BJ (cell line): Measurements from ENCODE around the gene SHISA8. TPM values are rescaled to one million over a fixed set of nuclear protein-coding genes. Genes with fewer than 3 reads are reported as not detected.

Experiments
- CTCF ChIA-PET: fragments of 350-600 bp; formaldehyde crosslinking; extraction: SDS; loops from one replicate; lab custom pipeline; 2021; ENCODE audit warnings: antibody characterized with exemption, inconsistent platforms; lab: Yijun Ruan, JAX
- POLR2A ChIA-PET: fragments of 300-600 bp; sonication (Branson Sonifier 250); formaldehyde crosslinking; extraction: SDS; loops from one replicate; lab custom pipeline; 2021; ENCODE audit warnings: antibody characterized with exemption; lab: Charles Lee
- DNase-seq: peaks from one replicate; pipeline ENCODE4 v3.0.0-alpha.2; 2011; ENCODE audit warnings: low read depth
- H3K27me3 ChIP-seq: 2 replicates; pipeline ENCODE4 v1.6.0; 2011; ENCODE audit warnings: low read length; ENCODE audit not compliant: control insufficient read depth, insufficient read depth
- H3K36me3 ChIP-seq: 2 replicates; pipeline ENCODE4 v1.5.1; 2011; ENCODE audit warnings: low read length; ENCODE audit not compliant: control insufficient read depth, insufficient read depth
- H3K4me3 ChIP-seq: 2 replicates; pipeline ENCODE4 v1.5.1; 2011; ENCODE audit warnings: low read depth, mild to moderate bottlenecking, control low read depth, low read length
- polyA plus RNA-seq: library from polyadenylated mRNA; depleted of rRNA; stranded (reverse); fragments of >200 nt; gene quantifications from 2 replicates; pipeline ENCODE4 v1.2.3, GENCODE V29; 2011
- TF ChIP-seq, protein P1 (sequence below): IDR thresholded peaks from 2 replicates; pipeline ENCODE4 v1.5.1; 2011; ENCODE audit warnings: low read depth, mild to moderate bottlenecking, control low read depth, inconsistent platforms, low read length, moderate library complexity; ENCODE audit not compliant: insufficient read depth

SHISA8 gene
- polyA plus RNA-seq, 1 experiment: not detected

DNA sequence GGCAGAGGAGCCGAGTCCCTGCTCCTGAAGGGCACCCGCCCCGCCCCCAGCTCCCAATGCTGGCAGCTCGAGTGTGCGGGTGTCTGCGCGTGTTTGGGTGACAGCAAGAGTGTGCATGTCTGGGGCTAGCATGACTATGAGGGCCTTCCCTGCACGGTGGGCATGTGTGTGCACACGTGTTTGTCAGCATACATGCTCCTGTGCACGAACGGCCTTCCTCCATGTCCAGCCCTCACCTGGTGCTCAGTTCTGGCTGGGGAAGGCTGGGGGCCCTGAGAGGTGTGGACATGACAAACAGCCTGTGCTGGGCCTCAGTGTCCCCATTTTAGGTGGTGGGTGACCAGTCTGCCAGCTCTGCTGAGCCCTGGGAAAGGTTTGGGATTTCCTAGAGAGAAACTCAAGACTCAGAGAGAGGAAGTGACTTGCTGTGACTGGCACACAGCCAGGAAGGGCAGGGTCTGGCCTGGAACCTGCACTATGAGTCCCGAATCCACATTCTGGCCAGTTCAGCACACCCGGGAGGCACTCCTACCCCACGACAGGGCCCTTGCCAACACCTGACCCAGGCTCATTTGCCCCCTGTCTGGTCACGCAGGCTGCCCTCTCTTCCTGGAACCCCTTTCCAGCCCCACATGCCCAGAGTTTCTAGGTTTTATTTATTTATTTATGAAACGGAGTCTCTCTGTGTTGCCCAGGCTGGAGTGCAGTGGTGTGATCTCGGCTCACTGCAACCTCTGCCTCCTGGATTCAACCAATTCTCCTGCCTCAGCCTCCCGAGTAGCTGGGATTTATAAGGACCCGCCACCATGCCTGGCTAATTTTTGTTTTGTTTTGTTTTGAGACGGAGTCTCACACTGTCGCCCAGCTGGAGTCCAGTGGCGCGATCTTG is 3.3 kb upstream of the SHISA8 start:
- Histone ChIP-seq H3K36me3 (no peaks in the 10 kb centered on the region), H3K27me3 (peaks cover 24% of the 10 kb centered on the region), H3K4me3 (no peak overlapping the region)
- ChIA-PET POLR2A (no interaction called here), CTCF (no interaction called here)
- TF ChIP-seq, protein P1, sequence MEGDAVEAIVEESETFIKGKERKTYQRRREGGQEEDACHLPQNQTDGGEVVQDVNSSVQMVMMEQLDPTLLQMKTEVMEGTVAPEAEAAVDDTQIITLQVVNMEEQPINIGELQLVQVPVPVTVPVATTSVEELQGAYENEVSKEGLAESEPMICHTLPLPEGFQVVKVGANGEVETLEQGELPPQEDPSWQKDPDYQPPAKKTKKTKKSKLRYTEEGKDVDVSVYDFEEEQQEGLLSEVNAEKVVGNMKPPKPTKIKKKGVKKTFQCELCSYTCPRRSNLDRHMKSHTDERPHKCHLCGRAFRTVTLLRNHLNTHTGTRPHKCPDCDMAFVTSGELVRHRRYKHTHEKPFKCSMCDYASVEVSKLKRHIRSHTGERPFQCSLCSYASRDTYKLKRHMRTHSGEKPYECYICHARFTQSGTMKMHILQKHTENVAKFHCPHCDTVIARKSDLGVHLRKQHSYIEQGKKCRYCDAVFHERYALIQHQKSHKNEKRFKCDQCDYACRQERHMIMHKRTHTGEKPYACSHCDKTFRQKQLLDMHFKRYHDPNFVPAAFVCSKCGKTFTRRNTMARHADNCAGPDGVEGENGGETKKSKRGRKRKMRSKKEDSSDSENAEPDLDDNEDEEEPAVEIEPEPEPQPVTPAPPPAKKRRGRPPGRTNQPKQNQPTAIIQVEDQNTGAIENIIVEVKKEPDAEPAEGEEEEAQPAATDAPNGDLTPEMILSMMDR: no peak
- DNase-seq: no peak

DNA sequence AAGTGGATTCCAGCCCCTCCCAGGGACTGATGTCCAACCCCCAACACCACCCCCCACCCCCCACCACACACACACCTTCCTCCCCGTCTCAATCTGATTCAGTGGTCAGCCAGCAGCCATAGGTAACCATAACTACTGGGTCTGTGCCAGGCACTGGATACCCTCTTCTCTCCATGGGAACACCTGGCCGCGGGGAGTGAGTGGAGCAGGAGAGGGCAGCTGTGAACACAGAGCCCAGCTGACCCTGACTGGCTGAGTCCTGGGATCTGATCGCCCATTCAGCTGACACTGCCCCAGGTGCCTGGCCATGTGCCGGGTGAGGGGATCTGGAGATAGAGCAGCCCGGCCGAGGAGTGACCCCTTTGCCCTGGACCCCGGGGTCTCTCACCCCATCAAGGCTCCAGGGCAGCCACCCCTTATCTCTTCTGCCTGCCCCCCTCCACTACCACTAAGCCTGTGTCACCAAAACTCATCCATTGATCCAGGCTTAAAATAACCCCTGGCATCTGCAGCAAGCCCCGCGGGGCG is 2.6 kb upstream of the SHISA8 start:
- POLR2A ChIA-PET: interaction anchor here (0.6 kb wide), 2 partner anchors 8 to 80 kb away, joined by 4 read pairs; no protein-coding TSS in a partner anchor
- TF ChIP-seq, protein P1: no peak
- DNase-seq: no peak
- CTCF ChIA-PET: no interaction called here
- H3K36me3 ChIP-seq: no peaks in the 10 kb centered on the region
- peaks cover 31% of the 10 kb centered on the region for H3K27me3 ChIP-seq
- H3K4me3 ChIP-seq: no peak overlapping the region

DNA sequence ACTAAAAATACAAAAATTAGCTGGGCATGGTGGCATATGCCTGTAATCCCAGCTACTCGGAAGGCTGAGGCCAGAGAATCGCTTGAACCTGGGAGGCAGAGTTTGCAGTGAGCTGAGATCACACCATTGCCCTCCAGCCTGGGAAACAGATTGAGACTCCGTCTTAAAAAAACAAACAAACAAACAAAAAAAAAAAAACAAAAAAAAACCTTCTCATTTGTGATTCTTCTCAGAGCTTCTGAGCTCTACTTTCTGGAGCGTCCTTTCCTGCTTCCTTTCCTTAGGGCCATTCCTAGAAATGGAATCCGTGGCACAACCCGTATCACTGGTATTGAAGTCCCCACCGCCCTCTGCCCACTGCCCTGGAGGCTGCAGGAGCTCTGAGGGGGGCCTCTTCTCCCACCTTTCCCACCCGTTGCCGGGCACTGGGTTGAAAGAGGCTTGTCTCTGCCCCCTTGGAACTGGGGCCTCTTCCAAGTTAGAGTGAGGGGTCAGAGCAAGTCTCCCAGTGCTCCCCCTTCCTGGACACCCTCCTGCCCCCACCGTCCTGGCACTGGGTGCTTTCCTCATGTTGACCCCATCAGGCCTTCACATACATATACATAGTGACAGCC is 2.0 kb upstream of the SHISA8 start:
- DNase-seq: no peak
- CTCF ChIA-PET: interaction anchor here (0.7 to 0.8 kb wide), 2 partner anchors 24 to 94 kb away, joined by 3 to 4 read pairs; no protein-coding TSS in a partner anchor
- POLR2A ChIA-PET: interaction anchor here (0.6 kb wide), 2 partner anchors 9 to 79 kb away, joined by 4 read pairs; no protein-coding TSS in a partner anchor
- peaks cover 36% of the 10 kb centered on the region for H3K27me3 ChIP-seq
- no peaks in the 10 kb centered on the region for H3K36me3 ChIP-seq
- no peak overlapping the region for H3K4me3 ChIP-seq
- TF ChIP-seq, protein P1: no peak

DNA sequence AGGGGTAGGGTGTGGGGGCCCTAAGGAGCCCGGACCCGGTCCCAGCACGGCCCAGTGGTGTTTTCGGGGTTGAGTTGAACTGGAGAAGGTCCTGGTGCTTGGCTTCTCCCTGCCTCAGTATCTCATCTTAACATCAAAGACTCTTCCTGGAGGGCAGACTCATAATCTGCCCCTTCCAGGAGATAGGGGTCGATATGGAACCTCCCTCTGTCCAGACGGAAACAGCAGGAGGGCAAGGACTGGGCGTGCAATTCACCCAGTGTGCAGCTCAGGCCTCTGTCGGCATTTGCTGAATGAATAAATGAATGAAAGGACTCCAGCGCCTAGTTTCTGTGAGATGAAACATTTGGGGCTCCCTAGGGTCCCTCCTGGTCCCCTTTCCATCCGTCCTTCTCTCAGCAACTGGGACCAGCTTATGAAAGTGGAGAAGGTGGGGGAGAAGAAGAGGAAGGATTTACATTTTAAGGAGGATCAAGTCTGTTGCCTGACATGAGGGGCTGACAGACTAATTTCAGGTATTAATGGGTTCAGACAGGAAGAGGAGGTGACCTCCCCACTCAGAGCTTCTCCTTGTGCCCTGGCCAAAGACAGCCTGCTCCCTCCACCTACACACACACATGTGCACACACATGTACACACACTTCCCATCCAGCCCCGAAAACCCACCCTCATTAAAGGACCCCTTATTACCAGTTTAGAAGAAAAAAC is 1.1 kb upstream of the SHISA8 start:
- Histone ChIP-seq H3K36me3 (no peaks in the 10 kb centered on the region), H3K27me3 (peaks cover 40% of the 10 kb centered on the region), H3K4me3 (no peak overlapping the region)
- CTCF ChIA-PET: interaction anchor here (0.7 to 0.8 kb wide), 2 partner anchors 25 to 93 kb away, joined by 3 to 4 read pairs; no protein-coding TSS in a partner anchor
- DNase-seq: no peak
- TF ChIP-seq, protein P1: no peak
- POLR2A ChIA-PET: no interaction called here
